ENCODE measurements around the gene HHIPL1.
"Not testable (repeated sequence)": the region's sequence is repeated elsewhere in the genome, so short reads cannot be mapped to it uniquely, and the experiment has no call there.

The HHIPL1 gene

GRCh38 chr14:99635116-99635515 lies 9.8 kb upstream of the HHIPL1 start:
- DNase-seq (ENCODE audit: low read depth): no peak

- DNase-seq (ENCODE audit: low read depth): no peak
These were observed 8.4 kb upstream of the HHIPL1 start for GRCh38 chr14:99636487-99636886.

- no peak for DNase-seq (ENCODE audit: low read depth)
These were observed 7.3 kb upstream of the HHIPL1 start for GRCh38 chr14:99637624-99638023.

- not testable (repeated sequence) for DNase-seq (ENCODE audit: low read depth)
These were observed 2.2 kb upstream of the HHIPL1 start for GRCh38 chr14:99642771-99643170.

- no peak for DNase-seq (ENCODE audit: low read depth)
These were observed 1.6 kb upstream of the HHIPL1 start for GRCh38 chr14:99643343-99643742.

GRCh38 chr14:99644035-99644587 lies 818 bp upstream of the HHIPL1 start:
- no peak for DNase-seq (ENCODE audit: low read depth)

GRCh38 chr14:99645545-99646505 lies 896 bp downstream of the HHIPL1 start:
- no peak for DNase-seq (ENCODE audit: low read depth)

- no peak for DNase-seq (ENCODE audit: low read depth)
These were observed 2.5 kb downstream of the HHIPL1 start for GRCh38 chr14:99647411-99647810.

- no peak for DNase-seq (ENCODE audit: low read depth)
These were observed 3.3 kb downstream of the HHIPL1 start for GRCh38 chr14:99648027-99648784.

- peak; percentile 52 for DNase-seq (ENCODE audit: low read depth)
These were observed 4.3 kb downstream of the HHIPL1 start for GRCh38 chr14:99649219-99649618.

- no peak for DNase-seq (ENCODE audit: low read depth)
These were observed 4.7 kb downstream of the HHIPL1 start for GRCh38 chr14:99649643-99650042.

- DNase-seq (ENCODE audit: low read depth): no peak
These were observed 5.3 kb downstream of the HHIPL1 start for GRCh38 chr14:99650189-99650588.

- DNase-seq (ENCODE audit: low read depth): no peak
These were observed 7.2 kb downstream of the HHIPL1 start for GRCh38 chr14:99651953-99652746.

- peak; percentile 78 for DNase-seq (ENCODE audit: low read depth)
These were observed 9.5 kb downstream of the HHIPL1 start for GRCh38 chr14:99654235-99654985.

- peak; percentile 60 for DNase-seq (ENCODE audit: low read depth)
These were observed 10.6 kb downstream of the HHIPL1 start for GRCh38 chr14:99655521-99655920.

GRCh38 chr14:99656171-99656570 lies 11.2 kb downstream of the HHIPL1 start:
- no peak for DNase-seq (ENCODE audit: low read depth)

- DNase-seq (ENCODE audit: low read depth): no peak
These were observed 12.8 kb downstream of the HHIPL1 start for GRCh38 chr14:99657645-99658155.

- no peak for DNase-seq (ENCODE audit: low read depth)
These were observed 13.4 kb downstream of the HHIPL1 start for GRCh38 chr14:99658218-99658845.

GRCh38 chr14:99659333-99659741 lies 14.4 kb downstream of the HHIPL1 start:
- no peak for DNase-seq (ENCODE audit: low read depth)

- no peak for DNase-seq (ENCODE audit: low read depth)
These were observed 15.2 kb downstream of the HHIPL1 start for GRCh38 chr14:99660006-99660566.

All from stromal cell of bone marrow (primary cell).